Muscle of arm (tissue), 12 donors: ENCODE measurements around the gene DENND4B. TPM values are rescaled to one million over a fixed set of nuclear protein-coding genes. Genes with fewer than 3 reads are reported as not detected.
A peak's percentile ranks its signal among the peaks of the same experiment; 100 is the strongest.

Experiments
- DNase-seq: peaks from one replicate; pipeline ENCODE4 v3.0.0-alpha.2; 2013
- polyA plus RNA-seq, 12 donors: library from polyadenylated mRNA; unstranded; fragments of 120-200 nt; gene quantifications; one replicate each; pipeline ENCODE4 v1.2.1, GENCODE V29; 2013; ENCODE audit not compliant: insufficient read length in 12 of 12

The DENND4B gene
- polyA plus RNA-seq, 12 donors: 20.5 to 39.0 (median 28.3) TPM; not detected in 1

GRCh38 chr1:153888533-153888932 is 58.0 kb downstream of the DENND4B start:
- no peak for DNase-seq

DNA sequence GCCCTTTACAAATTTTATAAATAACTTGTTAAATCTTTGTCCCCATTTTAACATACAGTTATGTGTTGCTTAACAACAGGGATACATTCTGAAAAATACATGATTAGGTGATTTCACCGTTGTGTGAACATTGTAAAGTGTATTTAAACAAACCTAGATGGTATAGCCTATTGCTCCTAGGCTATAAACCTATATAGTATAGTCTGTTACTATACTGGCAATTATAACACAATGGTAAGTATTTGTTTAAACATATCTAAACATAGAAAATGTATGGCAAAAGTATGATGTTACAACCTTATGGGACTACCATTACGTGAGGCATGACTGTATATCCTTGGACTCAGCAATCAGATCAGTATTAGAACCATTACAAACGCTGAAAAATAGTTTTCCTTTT is 60.4 kb downstream of the DENND4B start:
- no peak for DNase-seq

DNA sequence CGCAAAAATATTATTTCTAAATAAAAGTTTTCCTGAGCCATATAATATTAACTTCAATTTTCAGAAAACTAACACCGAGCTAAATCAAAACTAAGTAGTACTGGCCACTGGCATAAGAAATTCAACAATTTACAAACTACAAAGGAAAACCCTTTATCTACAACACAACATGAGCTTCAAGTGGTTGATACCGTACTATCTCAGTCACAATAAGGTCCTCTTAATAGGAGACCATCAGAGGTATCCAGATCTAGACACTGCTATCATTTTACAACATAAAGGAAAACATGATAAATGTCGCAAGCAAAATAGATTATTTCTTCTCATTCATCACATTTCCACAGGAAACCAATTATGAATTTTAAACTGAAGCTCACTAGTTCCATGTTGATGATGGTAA is 63.3 kb downstream of the DENND4B start:
- no peak for DNase-seq

GRCh38 chr1:153882296-153882912 is 64.1 kb downstream of the DENND4B start:
- DNase-seq: no peak

DNA sequence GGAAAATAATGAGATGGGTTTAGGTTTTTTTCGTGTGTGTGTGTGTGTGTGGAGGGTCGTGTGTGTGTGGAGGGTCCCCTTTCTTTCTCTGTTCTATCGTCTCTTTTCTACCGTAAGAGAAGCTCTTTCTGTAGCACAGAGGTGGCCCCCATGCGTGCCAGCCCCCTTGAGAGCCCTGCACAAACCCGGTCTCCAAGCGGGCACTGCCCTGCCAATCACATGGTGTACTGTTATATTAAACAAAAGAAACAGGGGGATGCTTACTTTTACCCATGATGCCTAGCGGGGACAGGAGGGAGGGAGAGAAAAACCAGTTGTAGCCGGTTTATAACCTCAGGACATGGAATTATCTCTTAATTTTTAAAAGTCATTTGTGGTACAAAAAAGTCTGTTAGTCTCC is 64.8 kb downstream of the DENND4B start:
- peak; percentile 61 for DNase-seq

DNA sequence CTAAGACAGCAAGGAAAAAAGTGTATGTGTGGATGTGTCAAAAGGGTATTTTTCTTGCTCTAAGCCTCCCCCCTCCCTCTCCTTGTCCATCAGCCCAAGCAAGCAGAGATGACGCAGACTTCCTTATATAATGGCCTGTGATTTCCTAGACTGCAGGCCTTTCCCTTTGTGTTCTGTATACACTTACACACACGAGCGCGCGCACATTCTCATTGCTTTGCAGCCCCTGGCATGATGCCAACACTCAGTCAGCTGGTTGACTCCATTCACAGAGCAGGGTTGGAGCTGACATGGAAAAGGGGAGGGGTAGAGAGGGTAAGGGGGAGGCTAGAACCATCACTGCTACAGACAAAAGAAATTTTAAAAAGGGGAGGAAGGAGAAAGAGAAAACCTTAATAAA is 65.6 kb downstream of the DENND4B start:
- peak; percentile 95 for DNase-seq

- DNase-seq: no peak
These were observed 66.5 kb downstream of the DENND4B start for GRCh38 chr1:153880024-153880423.

Other genes with a start within 250 kb of the DENND4B start
- gene INTS3, start 218.7 kb downstream of the DENND4B start, polyA plus RNA-seq: 100 to 1,000 TPM in 1 of 12 donors, 10 to 100 TPM in 11; 34.5 to 239 (median 37.6) TPM
- 10 to 100 TPM in 11 of 12 donors, not detected in 1; 17.8 to 56.9 (median 19.3) TPM for gene SLC27A3, start 171.3 kb downstream of the DENND4B start, polyA plus RNA-seq
- gene GATAD2B, start 23.7 kb downstream of the DENND4B start, polyA plus RNA-seq: 10 to 100 TPM in 11 of 12 donors, not detected in 1; 14.4 to 39.5 (median 18.5) TPM
- gene CRTC2, start 11.9 kb upstream of the DENND4B start, polyA plus RNA-seq: 10 to 100 TPM in 11 of 12 donors, not detected in 1; 18.3 to 48.2 (median 24.3) TPM
- 10 to 100 TPM in 11 of 12 donors, not detected in 1; 33.5 to 57.6 (median 41.6) TPM for gene SLC39A1, start 16.8 kb upstream of the DENND4B start, polyA plus RNA-seq
- gene CREB3L4, start 21.2 kb upstream of the DENND4B start, polyA plus RNA-seq: 10 to 100 TPM in 9 of 12 donors, 1 to 10 TPM in 1, not detected in 2; 9.7 to 17.4 (median 12.0) TPM
- 10 to 100 TPM in 11 of 12 donors, not detected in 1; 58.3 to 90.5 (median 74.0) TPM for gene JTB, start 31.0 kb upstream of the DENND4B start, polyA plus RNA-seq
- gene RAB13, start 39.6 kb upstream of the DENND4B start, polyA plus RNA-seq: 100 to 1,000 TPM in 2 of 12 donors, 10 to 100 TPM in 9, not detected in 1; 68.1 to 152 (median 80.1) TPM
- 1,000 to 10,000 TPM; 2,545 to 3,821 (median 3,262) TPM for gene RPS27, start 44.0 kb upstream of the DENND4B start, polyA plus RNA-seq
- under 1 TPM in 3 of 12 donors, not detected in 9; 0.08 to 0.12 (median 0.11) TPM for gene NUP210L, start 208.4 kb upstream of the DENND4B start, polyA plus RNA-seq
- 1,000 to 10,000 TPM in 2 of 12 donors, 100 to 1,000 TPM in 10; 450 to 3,111 (median 675) TPM for gene TPM3, start 245.4 kb upstream of the DENND4B start, polyA plus RNA-seq